Muscle layer of duodenum (tissue), 2 donors: Measurements from ENCODE around the gene SLC12A7.
"Not testable (repeated sequence)": the region's sequence is repeated elsewhere in the genome, so short reads cannot be mapped to it uniquely, and the experiment has no call there.

ENCODE experiments used
- H3K27ac ChIP-seq: one replicate; pipeline ENCODE4 v1.7.0; 2013; ENCODE audit warnings: mild to moderate bottlenecking, low read length
- H3K27me3 ChIP-seq: one replicate; pipeline ENCODE4 v1.7.0; 2013; ENCODE audit warnings: low read depth, mild to moderate bottlenecking, control low read depth, low read length
- H3K36me3 ChIP-seq, 2 donors: one replicate each; pipeline ENCODE4 v1.7.0; 2013; ENCODE audit warnings: low read length in 2 of 2, control low read depth in 1 of 2, mild to moderate bottlenecking in 1 of 2; ENCODE audit not compliant: insufficient read depth in 2 of 2, control insufficient read depth in 1 of 2
- H3K4me1 ChIP-seq, 2 donors: one replicate each; pipeline ENCODE4 v1.7.0; 2013; ENCODE audit warnings: low read length in 2 of 2, mild to moderate bottlenecking in 2 of 2, control low read depth in 1 of 2, moderate library complexity in 1 of 2; ENCODE audit not compliant: insufficient read depth in 2 of 2, control insufficient read depth in 1 of 2
- H3K4me3 ChIP-seq, 2 donors: one replicate each; pipeline ENCODE4 v1.7.0; 2013; ENCODE audit warnings: low read length in 2 of 2, low read depth in 1 of 2, mild to moderate bottlenecking in 1 of 2
- H3K9me3 ChIP-seq, 2 donors: one replicate each; pipeline ENCODE4 v1.7.0; 2013; ENCODE audit warnings: low read length in 2 of 2, control low read depth in 1 of 2, mild to moderate bottlenecking in 1 of 2; ENCODE audit not compliant: control insufficient read depth in 1 of 2
- donor health status: healthy.

SLC12A7 gene

GRCh38 chr5:1090538-1090937 is 21.3 kb downstream of the SLC12A7 start:
- H3K9me3 ChIP-seq: no peaks in the 10 kb centered on the region
- H3K4me3 ChIP-seq: no peak overlapping the region
- no peaks in the 10 kb centered on the region for H3K27me3 ChIP-seq
- H3K27ac ChIP-seq: no peak overlapping the region
- H3K36me3 ChIP-seq: peaks cover 21 to 70% of the 10 kb centered on the region in 2 donors
- peaks cover 0 to 4% of the 10 kb centered on the region in 2 donors for H3K4me1 ChIP-seq

DNA sequence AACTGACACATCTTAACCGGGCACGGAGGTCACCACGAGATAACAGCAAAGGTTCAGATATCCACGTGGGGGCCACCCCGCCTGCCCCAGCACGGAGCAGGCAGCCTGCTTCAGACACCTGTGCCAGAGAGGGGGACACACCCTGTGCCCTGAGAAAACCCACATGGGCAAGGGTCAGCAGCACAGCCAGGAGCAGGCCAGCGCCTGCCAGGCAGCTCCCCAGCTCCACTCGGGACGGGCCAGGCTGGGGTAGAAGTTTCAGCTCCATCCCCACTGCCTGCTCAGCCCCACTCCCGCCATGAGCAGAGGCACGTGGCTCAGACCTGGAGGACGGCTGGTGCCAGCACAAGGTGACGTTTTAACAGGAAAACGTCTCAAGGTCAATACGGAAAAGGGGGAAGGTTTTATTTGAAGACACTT is 22.2 kb downstream of the SLC12A7 start:
- Histone ChIP-seq H3K27ac (no peak overlapping the region), H3K9me3 (no peaks in the 10 kb centered on the region), H3K4me3 (no peak overlapping the region), H3K36me3 (peaks cover 21 to 78% of the 10 kb centered on the region in 2 donors), H3K27me3 (no peaks in the 10 kb centered on the region), H3K4me1 (peaks cover 0 to 4% of the 10 kb centered on the region in 2 donors)

- Histone ChIP-seq H3K27ac (no peak overlapping the region), H3K36me3 (peaks cover 22 to 82% of the 10 kb centered on the region in 2 donors), H3K4me3 (no peak overlapping the region), H3K4me1 (peaks cover 0 to 4% of the 10 kb centered on the region in 2 donors), H3K27me3 (no peaks in the 10 kb centered on the region), H3K9me3 (no peaks in the 10 kb centered on the region)
These were observed 22.7 kb downstream of the SLC12A7 start for GRCh38 chr5:1089146-1089545.

- H3K4me3 ChIP-seq: no peak overlapping the region
- H3K36me3 ChIP-seq: peaks cover 21 to 82% of the 10 kb centered on the region in 2 donors
- no peaks in the 10 kb centered on the region for H3K9me3 ChIP-seq
- no peaks in the 10 kb centered on the region for H3K27me3 ChIP-seq
- H3K4me1 ChIP-seq: peaks cover 0 to 4% of the 10 kb centered on the region in 2 donors
- no peak overlapping the region for H3K27ac ChIP-seq
These were observed 23.1 kb downstream of the SLC12A7 start for GRCh38 chr5:1088726-1089125.

- H3K36me3 ChIP-seq: peaks cover 21 to 82% of the 10 kb centered on the region in 2 donors
- H3K9me3 ChIP-seq: no peaks in the 10 kb centered on the region
- peaks cover 0 to 4% of the 10 kb centered on the region in 2 donors for H3K4me1 ChIP-seq
- no peaks in the 10 kb centered on the region for H3K27me3 ChIP-seq
- no peak overlapping the region for H3K4me3 ChIP-seq
- H3K27ac ChIP-seq: no peak overlapping the region
These were observed 23.8 kb downstream of the SLC12A7 start for GRCh38 chr5:1088031-1088430.

- Histone ChIP-seq H3K27me3 (no peaks in the 10 kb centered on the region), H3K4me1 (peaks cover 0 to 4% of the 10 kb centered on the region in 2 donors), H3K27ac (no peak overlapping the region), H3K9me3 (no peaks in the 10 kb centered on the region), H3K4me3 (no peak overlapping the region), H3K36me3 (peaks cover 21 to 77% of the 10 kb centered on the region in 2 donors)
These were observed 24.4 kb downstream of the SLC12A7 start for GRCh38 chr5:1087428-1087827.

- peaks cover 21 to 77% of the 10 kb centered on the region in 2 donors for H3K36me3 ChIP-seq
- no peaks in the 10 kb centered on the region for H3K9me3 ChIP-seq
- H3K4me3 ChIP-seq: no peak overlapping the region
- H3K27ac ChIP-seq: no peak overlapping the region
- no peaks in the 10 kb centered on the region for H3K27me3 ChIP-seq
- H3K4me1 ChIP-seq: peaks cover 0 to 4% of the 10 kb centered on the region in 2 donors
These were observed 25.0 kb downstream of the SLC12A7 start for GRCh38 chr5:1086871-1087270.

DNA sequence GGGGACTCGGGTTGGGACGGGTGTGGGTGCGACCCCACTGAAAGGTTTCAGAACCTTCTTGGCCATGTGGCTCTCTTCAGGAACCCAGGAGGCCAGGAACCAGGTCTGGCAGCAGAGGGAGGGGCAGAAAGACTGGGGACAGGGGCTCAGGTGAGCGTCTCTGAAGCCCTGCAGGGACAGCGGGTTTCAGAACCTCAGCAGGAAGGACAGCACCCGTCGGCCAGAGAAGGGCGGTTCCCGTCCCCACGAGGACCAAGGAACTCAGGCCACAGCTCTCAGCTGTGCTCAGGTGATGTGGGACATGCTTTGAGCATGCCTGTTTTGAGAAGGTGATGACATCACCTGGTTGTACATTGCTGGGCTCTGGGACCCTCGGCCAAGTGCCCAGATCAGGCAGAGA is 25.7 kb downstream of the SLC12A7 start:
- H3K36me3 ChIP-seq: peaks cover 18 to 79% of the 10 kb centered on the region in 2 donors
- peaks cover 0 to 4% of the 10 kb centered on the region in 2 donors for H3K4me1 ChIP-seq
- H3K27me3 ChIP-seq: no peaks in the 10 kb centered on the region
- no peak overlapping the region for H3K4me3 ChIP-seq
- no peak overlapping the region for H3K27ac ChIP-seq
- no peaks in the 10 kb centered on the region for H3K9me3 ChIP-seq

- no peak overlapping the region for H3K27ac ChIP-seq
- H3K4me1 ChIP-seq: no peaks in the 10 kb centered on the region
- H3K36me3 ChIP-seq: peaks cover 17 to 79% of the 10 kb centered on the region in 2 donors
- no peak overlapping the region for H3K4me3 ChIP-seq
- H3K27me3 ChIP-seq: no peaks in the 10 kb centered on the region
- no peaks in the 10 kb centered on the region for H3K9me3 ChIP-seq
These were observed 26.5 kb downstream of the SLC12A7 start for GRCh38 chr5:1085391-1085790.

GRCh38 chr5:1083823-1084605 is 27.8 kb downstream of the SLC12A7 start:
- H3K27ac ChIP-seq: no peak overlapping the region
- H3K36me3 ChIP-seq: peaks cover 21 to 80% of the 10 kb centered on the region in 2 donors
- no peaks in the 10 kb centered on the region for H3K4me1 ChIP-seq
- H3K27me3 ChIP-seq: no peaks in the 10 kb centered on the region
- no peak overlapping the region for H3K4me3 ChIP-seq
- H3K9me3 ChIP-seq: no peaks in the 10 kb centered on the region

DNA sequence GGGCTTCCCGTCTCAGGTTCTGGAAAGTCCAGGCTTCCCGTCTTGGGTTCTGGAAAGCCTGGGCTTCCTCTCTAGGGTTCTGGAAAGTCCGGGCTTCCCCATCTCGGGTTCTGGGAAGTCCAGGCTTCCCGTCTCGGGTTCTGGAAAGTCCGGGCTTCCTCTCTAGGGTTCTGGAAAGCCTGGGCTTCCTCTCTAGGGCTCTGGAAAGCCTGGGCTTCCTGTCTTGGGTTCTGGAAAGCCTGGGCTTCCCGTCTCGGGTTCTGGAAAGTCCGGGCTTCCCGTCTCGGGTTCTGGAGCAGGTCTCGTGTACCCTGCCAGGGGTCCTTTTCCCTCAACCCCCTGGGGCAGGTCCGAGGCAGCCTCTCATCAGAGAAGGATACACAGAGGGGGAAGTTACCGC is 28.8 kb downstream of the SLC12A7 start:
- H3K4me1 ChIP-seq, H3K9me3 ChIP-seq, H3K27me3 ChIP-seq, H3K27ac ChIP-seq, H3K4me3 ChIP-seq: not testable (repeated sequence)
- H3K36me3 ChIP-seq: peaks cover 21 to 77% of the 10 kb centered on the region in 2 donors

DNA sequence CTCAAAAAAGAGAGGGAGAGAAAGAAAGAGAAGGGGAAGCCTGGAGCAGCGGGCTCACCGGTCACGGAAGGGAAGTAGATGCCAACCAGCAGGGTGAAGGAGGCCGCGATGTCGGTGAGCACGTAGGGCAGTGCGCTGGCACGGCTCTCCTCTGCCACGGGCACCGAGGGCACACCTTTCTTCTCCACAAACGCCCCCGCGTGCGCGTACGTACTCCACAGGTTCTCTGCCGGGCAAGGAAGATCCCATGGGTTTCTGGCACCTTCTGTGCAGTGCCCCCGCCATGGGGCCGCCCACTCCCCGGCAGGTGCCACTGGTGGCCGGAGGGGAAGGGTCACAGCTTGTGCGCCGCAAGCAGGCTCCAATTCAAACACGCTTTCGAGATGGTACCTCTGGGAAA is 30.3 kb downstream of the SLC12A7 start:
- Histone ChIP-seq H3K9me3 (no peaks in the 10 kb centered on the region), H3K4me3 (no peak overlapping the region), H3K36me3 (peaks cover 22 to 77% of the 10 kb centered on the region in 2 donors), H3K27me3 (no peaks in the 10 kb centered on the region), H3K27ac (no peak overlapping the region), H3K4me1 (no peaks in the 10 kb centered on the region)
